Measurements from ENCODE around the gene LRRC72.

GRCh38 chr7:16528520-16528919 is 1.9 kb downstream of the LRRC72 start:
- TF ChIP-seq EP300 (IDR thresholded peaks at IDR 0.05) (no peak), POLR2A (IDR thresholded peaks at IDR 0.05) (no peak), CTCF (IDR thresholded peaks at IDR 0.05) (no peak), POLR2AphosphoS5 (IDR thresholded peaks at IDR 0.05) (no peak)
